ENCODE data around the gene COX18.
A peak's percentile ranks its signal among the peaks of the same experiment; 100 is the strongest.

The COX18 gene

DNA sequence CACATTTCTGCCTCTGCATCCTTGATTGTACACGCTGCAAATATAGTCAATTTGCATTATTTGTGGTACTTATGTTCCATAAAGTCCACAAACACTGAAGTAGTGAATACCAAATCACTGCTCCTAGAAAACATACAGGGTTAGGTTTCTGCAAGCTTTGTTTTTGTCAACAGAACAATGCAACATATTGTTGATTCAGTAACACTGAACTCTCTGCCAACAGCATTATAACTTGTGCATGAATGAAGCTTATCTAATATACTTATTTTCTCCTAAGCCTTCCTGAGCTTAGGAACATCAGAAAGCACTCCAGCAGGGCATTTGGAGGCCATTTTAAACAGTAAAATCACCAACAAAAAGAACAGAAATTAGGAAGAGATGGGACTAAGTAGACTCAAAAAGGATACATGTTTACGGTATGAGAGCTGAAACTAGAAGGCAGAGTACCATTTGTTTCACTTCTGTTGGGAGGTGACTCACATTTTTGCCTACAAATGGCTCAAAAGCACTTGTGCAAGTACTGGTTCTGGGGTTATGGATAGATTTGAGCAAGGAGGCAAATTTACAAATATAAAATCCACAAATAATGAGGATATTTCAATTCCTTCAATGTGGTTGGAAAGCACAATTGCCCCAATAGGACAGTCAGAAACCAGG is 14.1 kb downstream of the COX18 start:
- TF ChIP-seq, protein P1, sequence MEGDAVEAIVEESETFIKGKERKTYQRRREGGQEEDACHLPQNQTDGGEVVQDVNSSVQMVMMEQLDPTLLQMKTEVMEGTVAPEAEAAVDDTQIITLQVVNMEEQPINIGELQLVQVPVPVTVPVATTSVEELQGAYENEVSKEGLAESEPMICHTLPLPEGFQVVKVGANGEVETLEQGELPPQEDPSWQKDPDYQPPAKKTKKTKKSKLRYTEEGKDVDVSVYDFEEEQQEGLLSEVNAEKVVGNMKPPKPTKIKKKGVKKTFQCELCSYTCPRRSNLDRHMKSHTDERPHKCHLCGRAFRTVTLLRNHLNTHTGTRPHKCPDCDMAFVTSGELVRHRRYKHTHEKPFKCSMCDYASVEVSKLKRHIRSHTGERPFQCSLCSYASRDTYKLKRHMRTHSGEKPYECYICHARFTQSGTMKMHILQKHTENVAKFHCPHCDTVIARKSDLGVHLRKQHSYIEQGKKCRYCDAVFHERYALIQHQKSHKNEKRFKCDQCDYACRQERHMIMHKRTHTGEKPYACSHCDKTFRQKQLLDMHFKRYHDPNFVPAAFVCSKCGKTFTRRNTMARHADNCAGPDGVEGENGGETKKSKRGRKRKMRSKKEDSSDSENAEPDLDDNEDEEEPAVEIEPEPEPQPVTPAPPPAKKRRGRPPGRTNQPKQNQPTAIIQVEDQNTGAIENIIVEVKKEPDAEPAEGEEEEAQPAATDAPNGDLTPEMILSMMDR (IDR thresholded peaks at IDR 0.05; ENCODE audit: insufficient read depth, low read depth, low read length, missing control alignments) = no peak
- peak; percentile 49 for DNase-seq (ENCODE audit: low read depth)
- H3K4me3 ChIP-seq (ENCODE audit: low read depth, low read length) = no peak overlapping the region

DNA sequence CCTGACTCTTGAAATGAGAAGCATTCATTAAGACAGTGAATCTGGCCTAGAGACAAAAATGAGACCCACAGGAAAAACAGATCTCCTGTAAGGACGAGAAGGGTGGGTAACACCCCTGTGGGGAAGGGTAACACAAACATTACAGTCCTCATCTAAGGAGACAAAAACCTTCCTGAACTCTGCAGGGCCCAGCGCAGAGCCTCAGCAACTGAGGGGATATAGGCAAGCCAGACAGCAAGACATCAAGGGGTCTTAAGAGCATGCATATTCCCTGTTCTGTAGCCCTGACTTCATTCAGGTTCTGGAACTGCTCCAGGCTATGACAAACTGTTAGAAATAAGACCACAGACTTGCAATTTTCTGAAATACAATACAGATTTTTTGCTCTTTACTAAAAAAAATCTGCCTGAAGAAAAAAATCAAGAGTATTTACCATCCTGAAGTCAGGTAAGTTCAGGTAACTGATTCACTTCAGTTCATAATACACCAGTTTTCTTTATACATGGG is 15.5 kb downstream of the COX18 start:
- TF ChIP-seq, protein P1 (IDR thresholded peaks at IDR 0.05; ENCODE audit: insufficient read depth, low read depth, low read length, missing control alignments) = no peak
- DNase-seq (ENCODE audit: low read depth) = no peak
- no peak overlapping the region for H3K4me3 ChIP-seq (ENCODE audit: low read depth, low read length)

DNA sequence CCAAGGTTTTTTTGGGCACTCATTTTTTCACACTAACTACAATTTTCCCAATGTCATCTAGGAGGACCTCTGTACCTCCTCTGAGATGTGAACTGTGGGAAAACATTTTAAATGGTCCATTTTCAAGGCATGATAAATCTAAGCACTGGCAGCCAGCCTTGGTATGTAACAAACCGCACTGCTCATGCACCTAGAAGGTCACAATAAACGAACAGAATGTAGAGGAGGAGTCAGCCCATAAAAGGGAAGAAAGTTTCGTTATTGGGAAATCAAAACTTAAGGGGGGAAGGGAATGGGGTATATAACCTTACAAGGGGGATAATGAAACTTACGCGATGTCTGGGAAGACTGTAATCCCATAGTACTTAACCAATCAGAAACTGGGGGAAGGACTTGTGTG is 16.4 kb downstream of the COX18 start:
- no peak overlapping the region for H3K4me3 ChIP-seq (ENCODE audit: low read depth, low read length)
- DNase-seq (ENCODE audit: low read depth) = no peak
- TF ChIP-seq, protein P1 (IDR thresholded peaks at IDR 0.05; ENCODE audit: insufficient read depth, low read depth, low read length, missing control alignments) = no peak

DNA sequence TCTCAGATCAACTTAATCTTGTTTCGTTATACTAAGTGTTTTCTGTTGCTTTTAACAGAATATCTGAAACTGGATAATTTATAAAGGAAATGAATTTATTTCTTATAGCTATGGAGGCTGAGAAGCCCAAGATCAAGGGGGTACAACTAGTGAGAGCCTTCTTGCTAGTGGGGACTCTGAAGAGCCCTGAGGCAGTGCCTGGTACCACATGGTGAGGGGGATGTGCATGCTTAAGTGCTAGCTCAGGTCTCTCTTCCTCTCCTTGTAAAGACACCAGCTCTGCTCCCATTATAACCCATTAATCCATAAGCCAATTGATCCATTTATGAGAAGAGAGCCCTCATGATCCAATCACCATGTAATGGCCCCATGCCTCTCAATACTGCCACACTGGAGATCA is 17.9 kb downstream of the COX18 start:
- TF ChIP-seq, protein P1 (IDR thresholded peaks at IDR 0.05; ENCODE audit: insufficient read depth, low read depth, low read length, missing control alignments) = no peak
- H3K4me3 ChIP-seq (ENCODE audit: low read depth, low read length) = no peak overlapping the region
- no peak for DNase-seq (ENCODE audit: low read depth)

DNA sequence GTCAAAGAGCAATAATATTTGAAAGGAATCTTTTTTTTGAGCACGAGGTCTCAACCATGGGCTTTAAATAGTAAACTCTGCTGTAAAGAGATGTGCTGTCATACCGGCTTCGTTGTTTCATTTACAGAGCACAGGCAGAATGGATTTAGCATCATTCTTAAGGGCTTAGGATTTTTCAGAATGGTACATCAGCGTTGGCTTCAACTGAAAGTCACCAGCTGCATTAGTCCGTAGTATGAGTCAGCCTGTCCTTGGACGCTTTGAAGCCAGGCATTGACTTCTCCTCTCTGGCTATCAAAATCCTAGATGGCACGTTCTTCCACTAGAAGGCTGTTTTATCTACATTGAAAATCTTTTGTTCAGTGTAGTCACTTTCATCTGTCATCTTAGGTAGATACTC is 23.6 kb downstream of the COX18 start:
- H3K4me3 ChIP-seq (ENCODE audit: low read depth, low read length) = no peak overlapping the region
- DNase-seq (ENCODE audit: low read depth) = no peak
- TF ChIP-seq, protein P1 (IDR thresholded peaks at IDR 0.05; ENCODE audit: insufficient read depth, low read depth, low read length, missing control alignments) = no peak

DNA sequence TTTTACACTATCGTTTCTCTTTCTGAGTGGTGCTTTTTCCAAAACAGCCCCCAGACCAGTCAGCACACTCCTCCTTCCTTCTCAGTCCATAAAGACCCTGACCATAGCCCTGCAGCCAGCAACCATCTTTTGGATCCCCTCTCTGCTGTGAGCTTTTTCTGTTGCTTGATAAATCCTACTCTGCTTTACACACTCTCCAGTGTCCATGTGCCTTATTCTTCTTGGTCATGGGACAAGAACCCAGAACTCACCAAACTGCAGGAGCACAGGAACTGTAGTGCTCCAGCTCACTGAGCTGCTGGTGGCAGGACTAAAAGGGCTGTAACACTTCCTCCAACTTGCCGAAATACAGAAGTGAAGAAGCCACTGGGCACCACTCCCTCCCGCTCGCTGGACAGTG is 32.5 kb downstream of the COX18 start:
- TF ChIP-seq, protein P1 (IDR thresholded peaks at IDR 0.05; ENCODE audit: insufficient read depth, low read depth, low read length, missing control alignments) = no peak
- no peak for DNase-seq (ENCODE audit: low read depth)
- H3K4me3 ChIP-seq (ENCODE audit: low read depth, low read length) = no peak overlapping the region

DNA sequence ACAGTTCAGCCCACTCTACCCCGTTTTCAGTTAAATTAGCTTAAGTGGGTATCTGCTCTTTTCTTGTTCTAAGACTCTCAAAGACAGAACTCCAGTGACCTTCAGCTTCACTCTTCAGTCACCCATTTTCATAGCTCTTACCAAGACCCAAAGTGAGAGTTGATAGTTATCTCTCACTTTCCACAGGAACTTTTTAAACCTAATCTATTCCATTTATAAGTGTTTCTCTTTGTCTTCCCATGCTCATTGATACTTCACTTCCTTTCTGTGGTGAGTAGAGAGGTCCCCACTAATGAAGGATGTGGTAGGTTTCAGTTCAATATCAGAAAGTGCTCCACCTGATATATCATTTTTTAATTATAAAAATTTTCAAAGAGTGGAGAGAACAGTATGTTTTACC is 33.4 kb downstream of the COX18 start:
- TF ChIP-seq, protein P1 (IDR thresholded peaks at IDR 0.05; ENCODE audit: insufficient read depth, low read depth, low read length, missing control alignments) = no peak

More for the DNA sequence above, 33.4 kb downstream of the COX18 start:
- no peak overlapping the region for H3K4me3 ChIP-seq (ENCODE audit: low read depth, low read length)
- DNase-seq (ENCODE audit: low read depth) = peak; percentile 11

All from GM12865 (cell line).